MM.1S (cell line): Measurements from ENCODE around the gene ALG9.

Experiments
- DNase-seq: peaks from one replicate; pipeline ENCODE4 v3.0.0-alpha.2; 2015
- H2AFZ ChIP-seq: fragments of 300-600 bp; sonication (generic); 2 replicates; pipeline ENCODE4 v1.6.0; 2016; ENCODE audit warnings: antibody characterized with exemption, low read length
- H3F3A ChIP-seq: fragments of 300-600 bp; sonication (generic); 2 replicates; pipeline ENCODE4 v1.6.1; 2016; ENCODE audit warnings: mild to moderate bottlenecking, antibody characterized with exemption, low read length, moderate library complexity, mixed read lengths; ENCODE audit not compliant: insufficient read depth
- H3K27ac ChIP-seq: fragments of 300-600 bp; sonication (generic); 2 replicates; pipeline ENCODE4 v1.5.1; 2016; ENCODE audit warnings: mild to moderate bottlenecking, low read length
- H3K27me3 ChIP-seq: fragments of 300-600 bp; sonication (generic); replicated peaks from 2 replicates; pipeline ENCODE4 v1.6.0; 2016; ENCODE audit warnings: low read length; ENCODE audit not compliant: insufficient read depth
- H3K36me3 ChIP-seq: fragments of 300-600 bp; sonication (generic); replicated peaks from 2 replicates; pipeline ENCODE4 v1.6.1; 2016; ENCODE audit warnings: mild to moderate bottlenecking, low read length, mixed read lengths; ENCODE audit not compliant: insufficient read depth
- H3K4me1 ChIP-seq: fragments of 300-600 bp; sonication (generic); 2 replicates; pipeline ENCODE4 v1.6.1; 2016; ENCODE audit warnings: low read length, mixed read lengths
- H3K4me2 ChIP-seq: fragments of 300-600 bp; sonication (generic); 2 replicates; pipeline ENCODE4 v1.6.0; 2016; ENCODE audit warnings: low read depth, low read length
- H3K4me3 ChIP-seq: fragments of 300-600 bp; sonication (generic); 2 replicates; pipeline ENCODE4 v1.5.1; 2016; ENCODE audit warnings: low read length, mixed read lengths
- H3K79me2 ChIP-seq: fragments of 300-600 bp; sonication (generic); 2 replicates; pipeline ENCODE4 v1.6.1; 2016; ENCODE audit warnings: mixed run types, low read length, mixed read lengths
- H3K9ac ChIP-seq: fragments of 300-600 bp; sonication (generic); 2 replicates; pipeline ENCODE4 v1.6.1; 2016; ENCODE audit warnings: low read length, mixed read lengths
- H3K9me2 ChIP-seq: fragments of 300-600 bp; sonication (generic); replicated peaks from 2 replicates; pipeline ENCODE4 v1.6.1; 2016; ENCODE audit warnings: mild to moderate bottlenecking, low read length, mixed read lengths; ENCODE audit not compliant: insufficient read depth
- H3K9me3 ChIP-seq: fragments of 300-600 bp; sonication (generic); replicated peaks from 2 replicates; pipeline ENCODE4 v1.6.1; 2016; ENCODE audit warnings: mild to moderate bottlenecking, low read length, mixed read lengths; ENCODE audit not compliant: insufficient read depth
- H4K20me1 ChIP-seq: fragments of 300-600 bp; sonication (generic); 2 replicates; pipeline ENCODE4 v1.6.1; 2016; ENCODE audit warnings: mild to moderate bottlenecking, low read length, moderate library complexity, mixed read lengths; ENCODE audit not compliant: insufficient read depth
- EZH2 ChIP-seq: fragments of 300-600 bp; sonication (generic); optimal IDR thresholded peaks from 2 replicates; pipeline ENCODE3; 2017; ENCODE audit warnings: low read depth, mild to moderate bottlenecking, antibody characterized with exemption, low read length, mixed read lengths
- EZH2phosphoT487 ChIP-seq: fragments of 300-600 bp; sonication (generic); IDR thresholded peaks from 2 replicates; pipeline ENCODE4 v1.6.1; 2018; ENCODE audit warnings: antibody characterized with exemption, low read length
- TF ChIP-seq, protein P1 (sequence below): fragments of 300-600 bp; sonication (generic); IDR thresholded peaks from 2 replicates; pipeline ENCODE4 v1.5.1; 2016; ENCODE audit warnings: antibody characterized with exemption, low read length, mixed read lengths

The ALG9 gene, protein sequence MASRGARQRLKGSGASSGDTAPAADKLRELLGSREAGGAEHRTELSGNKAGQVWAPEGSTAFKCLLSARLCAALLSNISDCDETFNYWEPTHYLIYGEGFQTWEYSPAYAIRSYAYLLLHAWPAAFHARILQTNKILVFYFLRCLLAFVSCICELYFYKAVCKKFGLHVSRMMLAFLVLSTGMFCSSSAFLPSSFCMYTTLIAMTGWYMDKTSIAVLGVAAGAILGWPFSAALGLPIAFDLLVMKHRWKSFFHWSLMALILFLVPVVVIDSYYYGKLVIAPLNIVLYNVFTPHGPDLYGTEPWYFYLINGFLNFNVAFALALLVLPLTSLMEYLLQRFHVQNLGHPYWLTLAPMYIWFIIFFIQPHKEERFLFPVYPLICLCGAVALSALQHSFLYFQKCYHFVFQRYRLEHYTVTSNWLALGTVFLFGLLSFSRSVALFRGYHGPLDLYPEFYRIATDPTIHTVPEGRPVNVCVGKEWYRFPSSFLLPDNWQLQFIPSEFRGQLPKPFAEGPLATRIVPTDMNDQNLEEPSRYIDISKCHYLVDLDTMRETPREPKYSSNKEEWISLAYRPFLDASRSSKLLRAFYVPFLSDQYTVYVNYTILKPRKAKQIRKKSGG

DNA sequence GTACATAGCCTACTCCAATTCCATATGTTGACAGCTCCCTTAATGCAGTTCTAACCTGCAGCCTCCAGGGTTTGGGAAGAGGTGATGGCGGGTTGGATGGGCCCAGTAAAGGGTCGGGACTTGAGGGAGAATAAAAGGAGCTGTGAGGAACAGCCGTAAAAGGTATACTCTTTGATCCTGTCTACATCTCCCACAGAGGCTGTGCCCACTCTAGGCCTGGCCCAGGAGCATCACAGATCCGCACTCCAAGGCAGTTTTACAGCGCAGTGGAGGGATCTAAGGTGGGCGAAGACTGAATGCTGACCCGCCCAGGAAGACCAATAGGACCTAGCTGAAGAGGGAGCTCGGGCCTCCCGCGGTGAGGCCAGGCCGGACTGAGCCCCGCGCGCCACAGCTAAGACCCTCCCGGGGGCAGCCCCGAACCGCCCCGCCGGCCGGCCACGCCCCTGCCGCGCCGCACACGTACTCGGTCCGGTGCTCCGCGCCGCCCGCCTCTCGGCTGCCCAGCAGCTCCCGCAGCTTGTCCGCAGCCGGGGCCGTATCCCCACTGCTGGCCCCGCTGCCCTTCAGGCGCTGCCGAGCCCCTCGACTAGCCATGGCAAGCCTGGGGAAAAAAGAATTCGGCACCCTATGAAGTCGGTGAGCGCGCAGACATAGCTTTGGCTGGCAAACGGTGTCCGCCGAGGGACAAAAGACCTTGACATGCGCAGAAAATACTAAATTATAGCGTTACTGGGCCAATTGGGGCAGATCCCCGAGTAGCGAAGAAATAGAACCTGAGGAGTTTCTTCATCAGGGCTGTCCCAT lies at the start of gene ALG9:
Gene ALG9, minus strand, starts transcription at position 696 of the 807 bp plus-strand sequence. Its CDS starts 99 bp downstream, at position 597.
- Histone ChIP-seq H2AFZ (peak within 1 kb of the TSS; percentile 92), H4K20me1 (no peaks in the 10 kb centered on the region), H3K4me2 (peak within 1 kb of the TSS; percentile 81), H3K27me3 (no peaks in the 10 kb centered on the region), H3K36me3 (no peaks in the 10 kb centered on the region), H3K27ac (peak within 1 kb of the TSS; percentile 43; the same call in 1 of the 2 replicates), H3K79me2 (peaks cover 11% of the 10 kb centered on the region), H3K9ac (peak within 1 kb of the TSS; percentile 77), H3F3A (0 out of 2 replicates have a peak, but pooled peaks cover 6% of the 10 kb centered on the region), H3K4me3 (peak within 1 kb of the TSS; percentile 83), H3K9me3 (no peaks in the 10 kb centered on the region), H3K4me1 (peaks cover 10% of the 10 kb centered on the region; the same call in 1 of the 2 replicates), H3K9me2 (no peaks in the 10 kb centered on the region)
- DNase-seq, result peak; percentile 78
- TF ChIP-seq, protein P1, sequence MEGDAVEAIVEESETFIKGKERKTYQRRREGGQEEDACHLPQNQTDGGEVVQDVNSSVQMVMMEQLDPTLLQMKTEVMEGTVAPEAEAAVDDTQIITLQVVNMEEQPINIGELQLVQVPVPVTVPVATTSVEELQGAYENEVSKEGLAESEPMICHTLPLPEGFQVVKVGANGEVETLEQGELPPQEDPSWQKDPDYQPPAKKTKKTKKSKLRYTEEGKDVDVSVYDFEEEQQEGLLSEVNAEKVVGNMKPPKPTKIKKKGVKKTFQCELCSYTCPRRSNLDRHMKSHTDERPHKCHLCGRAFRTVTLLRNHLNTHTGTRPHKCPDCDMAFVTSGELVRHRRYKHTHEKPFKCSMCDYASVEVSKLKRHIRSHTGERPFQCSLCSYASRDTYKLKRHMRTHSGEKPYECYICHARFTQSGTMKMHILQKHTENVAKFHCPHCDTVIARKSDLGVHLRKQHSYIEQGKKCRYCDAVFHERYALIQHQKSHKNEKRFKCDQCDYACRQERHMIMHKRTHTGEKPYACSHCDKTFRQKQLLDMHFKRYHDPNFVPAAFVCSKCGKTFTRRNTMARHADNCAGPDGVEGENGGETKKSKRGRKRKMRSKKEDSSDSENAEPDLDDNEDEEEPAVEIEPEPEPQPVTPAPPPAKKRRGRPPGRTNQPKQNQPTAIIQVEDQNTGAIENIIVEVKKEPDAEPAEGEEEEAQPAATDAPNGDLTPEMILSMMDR, result peak; percentile 38
- TF ChIP-seq EZH2phosphoT487, result no peak

DNA sequence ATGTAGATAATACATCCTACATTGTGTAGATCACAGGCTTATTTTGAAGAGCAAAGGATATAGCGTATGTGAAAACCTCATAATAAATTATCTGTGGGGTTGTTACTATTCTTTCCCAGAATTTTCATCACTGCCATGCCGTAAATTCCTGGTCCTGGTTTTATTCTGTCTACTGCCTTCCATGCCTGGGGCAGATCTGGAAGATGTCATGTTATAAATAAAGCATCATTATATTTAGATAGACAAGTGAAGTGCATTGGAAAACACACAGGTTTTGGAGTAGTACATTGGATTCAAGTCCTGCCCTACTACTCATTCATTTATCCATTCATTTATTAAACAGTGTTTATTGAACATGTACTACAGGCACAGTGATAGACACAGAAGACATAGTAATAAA lies 49.5 kb upstream of the ALG9 start:
- H3K9ac ChIP-seq, result no peak overlapping the region
- no peak overlapping the region for H3K4me3 ChIP-seq
- H3K9me2 ChIP-seq, result no peaks in the 10 kb centered on the region
- DNase-seq, result no peak
- no peak overlapping the region for H3K4me2 ChIP-seq
- no peaks in the 10 kb centered on the region for H3K36me3 ChIP-seq
- no peaks in the 10 kb centered on the region for H3K79me2 ChIP-seq
- H3K27ac ChIP-seq, result no peak overlapping the region
- H2AFZ ChIP-seq, result no peak overlapping the region
- H4K20me1 ChIP-seq, result no peaks in the 10 kb centered on the region
- no peaks in the 10 kb centered on the region for H3K27me3 ChIP-seq
- H3F3A ChIP-seq, result no peaks in the 10 kb centered on the region; the same call in 1 of the 2 replicates
- H3K4me1 ChIP-seq, result peaks cover under 1% of the 10 kb centered on the region; the same call in 1 of the 2 replicates
- no peak for TF ChIP-seq EZH2phosphoT487
- no peaks in the 10 kb centered on the region for H3K9me3 ChIP-seq

DNA sequence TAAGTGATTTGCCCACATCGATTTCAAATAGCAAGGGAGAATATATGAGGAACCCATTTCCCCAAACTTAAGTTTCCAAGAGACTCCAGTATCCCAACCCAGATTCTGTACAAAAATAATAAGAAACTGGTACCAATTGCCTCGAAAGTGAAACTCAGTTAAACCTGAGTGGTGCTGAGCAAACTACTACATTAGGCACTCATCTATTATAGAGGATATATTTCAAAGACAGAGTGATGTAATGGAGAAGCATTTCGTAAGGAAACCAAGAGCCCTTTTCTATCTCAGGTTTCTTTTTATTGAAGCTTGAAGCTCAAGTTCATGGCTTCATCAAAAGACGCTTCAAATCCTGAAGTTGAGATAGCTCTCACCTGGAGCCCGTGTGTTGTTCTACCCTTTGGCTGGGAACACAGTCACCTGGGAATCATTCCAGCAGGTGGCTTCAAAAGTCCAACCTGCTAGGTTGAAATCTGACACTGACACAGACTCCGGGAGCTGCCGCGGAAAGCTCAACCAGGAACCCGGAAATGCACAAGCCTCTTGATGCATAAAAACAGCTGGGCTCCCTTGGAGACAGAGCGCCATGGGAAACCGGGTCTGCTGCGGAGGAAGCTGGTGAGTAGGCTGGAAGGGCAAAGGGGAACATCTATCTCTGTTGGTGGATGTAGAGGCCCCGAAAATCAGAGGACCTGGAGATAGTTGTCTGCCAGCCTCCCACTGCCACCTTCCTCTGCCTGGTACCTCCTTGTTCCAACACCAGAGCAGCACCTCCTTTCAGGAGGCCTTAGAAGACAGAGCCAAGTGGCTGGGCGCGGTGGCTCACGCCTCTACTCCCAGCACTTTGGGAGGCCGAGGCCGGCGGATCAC lies 47.2 kb upstream of the ALG9 start, which contains the start of gene C11orf52:
Gene C11orf52, plus strand, starts transcription at position 524 of the 867 bp plus-strand sequence. Its CDS starts 60 bp downstream, at position 584.
- Histone ChIP-seq H3K27me3 (no peaks in the 10 kb centered on the region), H3K9me3 (no peaks in the 10 kb centered on the region), H3K79me2 (no peaks in the 10 kb centered on the region), H3K4me1 (no peaks in the 10 kb centered on the region), H3K27ac (no peak within 1 kb of the TSS), H3K4me2 (no peak within 1 kb of the TSS), H3F3A (no peaks in the 10 kb centered on the region; the same call in 1 of the 2 replicates), H4K20me1 (no peaks in the 10 kb centered on the region), H2AFZ (no peak within 1 kb of the TSS), H3K9me2 (no peaks in the 10 kb centered on the region), H3K36me3 (no peaks in the 10 kb centered on the region), H3K4me3 (no peak within 1 kb of the TSS), H3K9ac (no peak within 1 kb of the TSS)
- peak; percentile 27 for DNase-seq
- no peak for TF ChIP-seq EZH2
- TF ChIP-seq, protein P1, result no peak
- TF ChIP-seq EZH2phosphoT487, result no peak
